ENCODE results near the gene RBM17. TPM values are rescaled to one million over a fixed set of nuclear protein-coding genes. Genes with fewer than 3 reads are reported as not detected.
"Not testable (repeated sequence)": the region's sequence is repeated elsewhere in the genome, so short reads cannot be mapped to it uniquely, and the experiment has no call there.

The RBM17 gene
- total RNA-seq, 1 experiment from 2014 or later: 18.5 TPM

GRCh38 chr10:6077071-6077675 lies 11.7 kb upstream of the RBM17 start:
- DNase-seq (ENCODE audit: low spot score): no peak

- DNase-seq (ENCODE audit: low spot score): no peak
Observed at GRCh38 chr10:6079044-6079443, 9.8 kb upstream of the RBM17 start.

- DNase-seq (ENCODE audit: low spot score): no peak
Observed at GRCh38 chr10:6080417-6080973, 8.3 kb upstream of the RBM17 start.

- DNase-seq (ENCODE audit: low spot score): no peak
Observed at GRCh38 chr10:6082496-6083395, 6.1 kb upstream of the RBM17 start.

GRCh38 chr10:6083523-6084475 lies 5.0 kb upstream of the RBM17 start:
- no peak for DNase-seq (ENCODE audit: low spot score)

- peak; percentile 80 for DNase-seq (ENCODE audit: low spot score)
Observed at GRCh38 chr10:6086375-6087233, 2.2 kb upstream of the RBM17 start.

- no peak for DNase-seq (ENCODE audit: low spot score)
Observed at GRCh38 chr10:6089334-6090219, 743 bp downstream of the RBM17 start.

- DNase-seq (ENCODE audit: low spot score): no peak
Observed at GRCh38 chr10:6091630-6092029, 2.8 kb downstream of the RBM17 start.

- DNase-seq (ENCODE audit: low spot score): no peak
Observed at GRCh38 chr10:6092731-6093130, 3.9 kb downstream of the RBM17 start.

GRCh38 chr10:6095810-6096570 lies 7.2 kb downstream of the RBM17 start:
- DNase-seq (ENCODE audit: low spot score): no peak

- DNase-seq (ENCODE audit: low spot score): no peak
Observed at GRCh38 chr10:6097063-6097462, 8.2 kb downstream of the RBM17 start.

GRCh38 chr10:6098156-6098555 lies 9.3 kb downstream of the RBM17 start:
- DNase-seq (ENCODE audit: low spot score): no peak

- no peak for DNase-seq (ENCODE audit: low spot score)
Observed at GRCh38 chr10:6100370-6100769, 11.5 kb downstream of the RBM17 start.

- DNase-seq (ENCODE audit: low spot score): no peak
Observed at GRCh38 chr10:6101181-6101580, 12.3 kb downstream of the RBM17 start.

GRCh38 chr10:6102128-6102527 lies 13.3 kb downstream of the RBM17 start:
- no peak for DNase-seq (ENCODE audit: low spot score)

GRCh38 chr10:6103591-6103990 lies 14.8 kb downstream of the RBM17 start:
- no peak for DNase-seq (ENCODE audit: low spot score)

- DNase-seq (ENCODE audit: low spot score): not testable (repeated sequence)
Observed at GRCh38 chr10:6107616-6108015, 18.8 kb downstream of the RBM17 start.

- no peak for DNase-seq (ENCODE audit: low spot score)
Observed at GRCh38 chr10:6108072-6108471, 19.2 kb downstream of the RBM17 start.
